ENCODE measurements around the gene EMC10. TPM values are rescaled to one million over a fixed set of nuclear protein-coding genes. Genes with fewer than 3 reads are reported as not detected.
A peak's percentile ranks its signal among the peaks of the same experiment; 100 is the strongest.
"Not testable (repeated sequence)": the region's sequence is repeated elsewhere in the genome, so short reads cannot be mapped to it uniquely, and the experiment has no call there.

The EMC10 gene
- polyA plus RNA-seq, 1 donor: 117 TPM

DNA sequence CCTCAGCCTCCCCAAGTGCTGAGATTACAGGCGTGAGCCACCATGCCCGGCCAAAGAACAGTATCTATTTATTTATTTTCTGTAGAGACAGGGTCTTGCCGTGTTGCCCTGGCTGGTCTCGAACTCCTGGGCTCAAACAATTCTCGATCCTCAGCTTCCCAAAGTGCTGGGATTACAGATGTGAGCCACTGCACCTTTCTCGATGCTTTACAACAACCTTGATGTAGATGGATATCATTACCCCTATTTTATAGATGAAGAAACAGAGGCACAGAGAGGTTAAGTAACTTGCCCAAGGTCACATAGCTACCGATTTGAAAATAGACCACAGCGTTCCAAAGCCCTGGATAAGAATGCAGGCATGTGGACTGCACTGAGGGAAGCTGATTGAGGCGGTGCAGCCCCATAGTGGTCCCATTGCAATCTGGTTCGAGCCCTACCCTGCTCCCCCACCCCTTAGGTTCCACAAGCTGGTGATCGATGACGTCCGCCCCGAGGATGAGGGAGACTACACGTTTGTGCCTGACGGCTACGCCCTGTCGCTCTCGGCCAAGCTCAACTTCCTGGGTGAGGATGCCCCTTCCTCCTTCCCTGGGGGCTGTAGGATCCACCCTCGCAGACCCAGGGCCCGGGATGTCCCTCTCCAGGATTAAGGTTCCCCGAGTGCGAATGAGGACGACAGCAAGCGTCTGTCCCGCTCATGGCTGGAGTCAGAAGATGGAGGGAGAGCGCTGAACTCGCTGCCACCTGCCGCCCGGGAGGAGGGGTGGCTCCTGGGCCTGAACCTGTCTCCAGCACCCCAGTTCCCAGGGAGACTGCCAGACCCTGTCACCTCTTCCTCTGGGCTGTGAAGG lies 25.7 kb upstream of the EMC10 start:
- DNase-seq (ENCODE audit: low read depth): no peak

DNA sequence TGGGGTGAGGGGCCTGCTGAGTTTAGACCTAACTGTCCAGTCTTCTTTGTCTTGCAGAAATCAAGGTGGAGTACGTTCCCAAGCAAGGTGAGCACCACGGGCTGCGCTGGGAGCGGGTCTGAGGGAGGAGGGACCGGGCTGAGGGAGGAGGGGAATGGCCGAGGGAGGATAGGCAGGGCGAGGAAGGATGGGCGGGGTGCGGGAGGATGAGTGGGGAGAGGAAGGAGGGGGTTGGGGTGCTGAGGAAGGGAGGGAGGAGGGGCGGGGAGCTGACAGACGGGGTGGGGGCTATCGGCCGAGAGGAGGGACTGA lies 25.1 kb upstream of the EMC10 start:
- DNase-seq (ENCODE audit: low read depth): no peak

DNA sequence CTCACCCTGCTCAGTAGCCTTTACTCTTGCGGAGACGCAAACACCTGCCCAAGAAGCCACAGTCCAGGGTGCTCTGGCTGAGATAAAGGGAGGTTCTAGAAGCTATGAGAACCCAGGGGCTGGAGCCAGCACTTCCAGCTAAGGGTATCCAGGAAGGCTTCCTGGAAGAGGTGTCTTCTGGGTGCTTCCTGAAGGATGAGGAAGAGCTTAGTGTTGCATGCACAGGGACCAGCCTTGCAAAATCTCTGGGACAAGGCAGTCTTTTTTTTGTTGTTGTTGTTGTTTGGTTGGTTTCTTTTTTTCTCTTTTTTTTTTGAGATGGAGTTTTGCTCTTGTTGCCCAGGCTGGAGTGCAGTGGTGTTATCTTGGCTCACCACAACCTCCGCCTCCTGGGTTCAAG lies 23.1 kb upstream of the EMC10 start:
- no peak for DNase-seq (ENCODE audit: low read depth)

DNA sequence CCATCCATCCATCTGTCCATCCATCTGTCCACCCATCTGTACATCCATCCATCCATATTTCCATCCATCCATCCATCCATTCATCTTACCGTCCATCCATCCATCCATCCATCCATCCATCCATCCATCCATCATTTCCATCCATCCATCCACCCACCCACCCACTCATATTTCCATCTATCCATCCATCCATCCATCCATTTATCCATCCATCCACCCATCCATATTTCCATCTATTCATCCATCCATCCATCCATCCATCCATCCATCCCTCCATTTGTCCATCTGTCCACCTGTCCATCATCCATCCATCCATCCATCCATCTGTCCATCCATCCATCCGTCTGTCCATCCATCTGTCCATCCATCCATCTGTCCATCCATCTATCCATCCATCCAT lies 20.3 kb upstream of the EMC10 start:
- DNase-seq (ENCODE audit: low read depth): no peak

DNA sequence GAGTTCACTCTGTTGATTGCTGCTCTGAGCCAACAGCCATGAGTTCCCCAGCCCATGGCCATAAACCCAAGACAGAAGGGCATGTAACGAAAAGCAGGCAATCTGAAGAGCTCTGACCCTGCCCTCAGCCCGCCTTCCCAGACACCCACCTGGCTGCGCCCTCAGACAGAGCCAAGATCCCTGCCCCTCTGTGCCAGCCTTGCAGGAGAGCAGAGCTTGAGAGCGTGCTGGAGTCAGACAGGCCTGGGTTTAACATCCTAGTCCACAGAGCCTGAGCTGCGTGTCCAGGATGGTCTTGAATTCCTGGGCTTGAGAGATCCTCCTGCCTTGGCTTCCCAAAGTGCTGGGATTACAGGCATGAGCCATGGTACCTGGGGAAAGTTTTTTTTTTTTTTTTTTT lies 19.0 kb upstream of the EMC10 start:
- DNase-seq (ENCODE audit: low read depth): no peak

DNA sequence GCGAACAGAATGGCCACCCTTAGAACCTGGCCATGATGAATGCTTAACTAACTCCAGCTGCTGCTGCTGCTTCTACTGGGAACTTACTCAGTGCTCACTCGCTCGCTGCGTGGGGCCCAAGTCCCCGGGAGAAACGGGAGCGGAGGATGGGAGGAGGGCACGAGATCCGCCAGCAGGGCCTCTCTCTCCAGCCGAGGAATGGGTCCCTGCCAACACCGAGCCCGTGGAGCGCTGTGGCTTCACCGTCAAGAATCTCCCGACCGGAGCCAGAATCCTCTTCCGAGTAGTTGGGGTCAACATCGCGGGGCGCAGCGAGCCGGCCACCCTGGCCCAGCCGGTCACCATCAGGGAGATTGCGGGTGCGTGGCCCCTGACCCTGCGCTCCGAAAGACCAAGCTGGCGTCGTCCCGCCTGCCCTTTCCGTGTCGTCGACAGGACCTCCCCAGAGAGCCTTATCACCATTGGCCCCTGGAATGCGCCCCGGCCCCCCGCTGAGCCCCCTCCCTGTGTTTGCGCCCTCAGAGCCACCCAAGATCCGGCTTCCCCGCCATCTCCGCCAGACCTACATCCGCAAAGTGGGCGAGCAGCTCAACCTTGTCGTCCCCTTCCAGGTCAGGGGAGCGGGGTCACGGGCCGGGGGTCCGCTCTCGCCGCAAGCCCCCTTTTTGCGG lies 17.8 kb upstream of the EMC10 start:
- DNase-seq (ENCODE audit: low read depth): no peak

DNA sequence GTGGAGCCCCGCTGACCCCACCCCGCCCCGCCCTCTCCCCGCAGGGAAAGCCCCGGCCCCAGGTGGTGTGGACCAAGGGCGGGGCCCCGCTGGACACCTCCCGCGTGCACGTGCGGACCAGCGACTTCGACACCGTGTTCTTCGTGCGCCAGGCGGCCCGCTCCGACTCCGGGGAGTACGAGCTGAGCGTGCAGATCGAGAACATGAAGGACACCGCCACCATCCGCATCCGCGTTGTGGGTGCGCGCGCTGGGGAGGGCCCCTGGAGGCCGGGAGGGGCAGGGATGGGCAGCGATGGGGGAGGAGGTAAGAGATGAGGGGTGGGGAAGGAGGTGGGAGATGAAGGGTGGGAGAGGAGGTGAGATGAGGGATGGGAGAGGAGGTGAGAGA lies 17.2 kb upstream of the EMC10 start:
- DNase-seq (ENCODE audit: low read depth): no peak

DNA sequence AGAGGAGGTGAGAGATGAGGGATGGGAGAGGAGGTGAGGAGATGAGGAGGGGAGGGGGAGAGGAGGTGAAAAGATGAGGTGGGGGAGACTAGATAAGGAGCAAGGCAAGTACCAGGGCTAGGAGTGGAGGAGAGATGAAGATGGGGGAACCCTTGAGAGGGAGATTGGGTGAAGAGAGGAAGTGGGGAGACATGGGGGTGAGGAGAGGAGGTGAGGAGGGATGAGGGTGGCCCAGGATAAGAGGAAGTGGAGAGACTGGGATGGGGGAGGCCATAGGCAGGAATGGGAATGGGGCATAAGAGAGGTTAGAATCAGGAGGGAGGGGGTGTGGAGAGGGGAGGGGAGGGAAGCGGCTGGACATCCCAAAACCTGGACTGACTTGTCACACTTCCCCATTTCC lies 16.7 kb upstream of the EMC10 start:
- DNase-seq (ENCODE audit: low read depth): no peak

DNA sequence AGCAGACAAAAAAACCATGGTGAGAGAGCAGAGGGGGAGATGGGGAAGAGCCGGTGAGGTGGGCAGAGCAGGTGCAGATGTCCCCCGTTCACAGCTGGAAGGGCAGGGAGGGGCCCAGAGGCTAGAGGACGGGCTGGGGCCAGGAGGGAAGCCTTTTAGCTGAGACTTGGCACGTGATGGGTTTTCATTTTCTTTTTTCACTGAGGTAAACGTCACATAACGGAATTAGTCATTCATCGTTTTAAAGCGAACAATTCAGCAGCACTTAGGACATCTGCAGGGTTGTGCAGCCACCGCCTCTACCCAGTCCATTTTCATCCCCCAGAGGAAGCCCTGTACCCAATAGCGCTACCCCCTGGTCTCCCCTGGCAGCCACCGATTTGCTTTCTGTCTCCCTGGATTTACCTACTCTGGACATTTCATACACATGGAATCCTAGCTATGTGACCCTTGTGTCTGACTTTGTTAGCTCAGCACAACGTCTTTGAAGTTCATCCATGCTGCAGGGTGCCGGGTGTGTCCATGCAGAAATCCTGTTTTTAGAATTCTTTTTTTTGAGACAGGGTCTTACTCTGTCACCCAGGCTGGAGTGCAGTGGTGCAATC lies 16.0 kb upstream of the EMC10 start:
- DNase-seq (ENCODE audit: low read depth): no peak

DNA sequence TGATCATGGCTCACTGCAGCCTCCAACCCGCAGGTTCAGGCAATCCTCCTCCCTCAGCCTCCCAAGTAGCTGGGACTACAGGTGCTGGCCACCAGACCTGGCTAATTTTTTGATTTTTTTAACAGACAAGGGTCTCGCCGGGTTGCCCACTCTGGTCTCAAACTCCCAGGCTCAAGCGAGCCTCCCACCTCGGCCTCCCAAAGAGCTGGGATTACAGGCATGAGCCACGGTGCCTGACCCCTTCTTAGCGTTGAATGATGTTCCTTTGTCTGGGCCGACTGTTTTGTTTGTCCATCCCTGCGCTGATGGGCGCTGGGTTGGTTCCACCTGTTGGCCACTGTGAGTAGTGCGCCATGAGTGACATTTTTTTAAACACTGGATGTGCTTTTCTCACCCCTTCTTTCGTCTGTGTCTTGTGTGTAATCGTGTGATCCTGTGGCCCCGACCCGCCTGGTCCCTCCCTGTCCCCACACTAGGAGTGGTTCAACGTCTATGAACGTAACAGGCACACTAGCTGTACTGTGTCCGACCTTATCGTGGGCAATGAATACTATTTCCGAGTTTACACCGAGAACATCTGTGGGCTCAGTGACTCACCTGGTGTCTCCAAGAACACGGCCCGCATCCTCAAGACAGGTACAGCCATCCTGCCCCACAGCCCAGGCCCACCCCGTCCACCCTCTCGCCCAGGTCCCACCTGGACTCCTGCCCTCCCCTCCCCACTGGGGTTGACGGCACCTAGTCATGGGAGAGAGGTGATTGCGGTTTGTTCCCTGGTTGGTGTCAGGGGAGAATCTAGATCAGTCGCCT lies 15.0 kb upstream of the EMC10 start:
- peak; percentile 41 for DNase-seq (ENCODE audit: low read depth)

DNA sequence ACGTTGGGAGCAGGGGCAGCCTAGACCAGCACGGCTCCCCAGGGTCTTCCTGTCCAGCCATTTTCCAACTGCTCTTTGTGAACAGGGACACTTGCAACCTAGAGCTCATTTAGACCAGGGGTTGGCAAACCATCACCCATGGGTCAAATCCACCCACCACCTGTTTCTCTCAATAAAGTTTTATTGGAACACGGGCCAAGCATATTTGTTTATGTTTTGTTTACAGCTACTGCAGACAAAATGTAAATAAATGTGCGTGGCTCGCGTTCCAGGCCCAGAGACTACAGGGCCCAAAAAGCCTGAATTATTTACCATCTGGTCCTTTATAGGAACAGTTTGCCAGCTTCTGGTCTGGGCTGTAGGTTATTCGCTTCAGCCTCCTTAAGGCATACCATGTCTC lies 13.3 kb upstream of the EMC10 start:
- no peak for DNase-seq (ENCODE audit: low read depth)

DNA sequence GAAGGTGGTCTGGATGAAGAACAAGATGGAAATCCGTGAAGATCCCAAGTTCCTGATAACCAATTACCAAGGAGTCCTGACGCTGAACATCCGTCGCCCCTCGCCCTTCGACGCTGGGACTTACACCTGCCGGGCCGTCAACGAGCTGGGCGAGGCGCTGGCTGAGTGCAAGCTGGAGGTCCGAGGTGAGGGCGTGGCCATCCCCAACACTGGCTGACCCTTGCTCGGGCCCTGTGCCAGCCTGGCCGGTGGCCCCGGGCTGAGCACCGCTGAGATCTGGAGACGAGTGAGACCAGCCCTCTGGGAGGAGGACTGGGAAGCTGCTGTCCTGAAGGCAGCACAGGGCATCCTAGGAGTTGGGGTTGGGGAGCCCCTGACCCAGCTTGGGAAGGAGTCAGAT lies 12.0 kb upstream of the EMC10 start:
- DNase-seq (ENCODE audit: low read depth): no peak

DNA sequence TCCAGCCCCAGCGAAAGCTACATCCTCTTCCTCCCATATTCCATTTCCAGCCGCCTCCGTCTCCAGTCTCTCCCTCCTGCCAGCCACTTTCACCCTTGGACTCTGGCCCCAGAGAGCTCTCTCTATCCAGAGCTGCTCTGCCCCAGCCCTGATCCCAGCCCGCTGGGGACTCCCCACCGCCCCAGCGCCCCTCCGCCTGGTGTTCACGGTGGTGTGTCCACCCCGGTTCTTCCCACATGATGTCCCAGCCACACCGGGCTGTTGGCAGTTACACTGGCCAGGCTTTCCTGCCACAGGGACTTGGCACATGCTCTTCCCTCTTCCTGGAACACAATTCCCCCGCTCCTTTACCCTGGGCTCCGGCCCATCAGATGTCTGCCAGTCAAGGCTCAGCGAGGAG lies 11.3 kb upstream of the EMC10 start:
- no peak for DNase-seq (ENCODE audit: low read depth)

DNA sequence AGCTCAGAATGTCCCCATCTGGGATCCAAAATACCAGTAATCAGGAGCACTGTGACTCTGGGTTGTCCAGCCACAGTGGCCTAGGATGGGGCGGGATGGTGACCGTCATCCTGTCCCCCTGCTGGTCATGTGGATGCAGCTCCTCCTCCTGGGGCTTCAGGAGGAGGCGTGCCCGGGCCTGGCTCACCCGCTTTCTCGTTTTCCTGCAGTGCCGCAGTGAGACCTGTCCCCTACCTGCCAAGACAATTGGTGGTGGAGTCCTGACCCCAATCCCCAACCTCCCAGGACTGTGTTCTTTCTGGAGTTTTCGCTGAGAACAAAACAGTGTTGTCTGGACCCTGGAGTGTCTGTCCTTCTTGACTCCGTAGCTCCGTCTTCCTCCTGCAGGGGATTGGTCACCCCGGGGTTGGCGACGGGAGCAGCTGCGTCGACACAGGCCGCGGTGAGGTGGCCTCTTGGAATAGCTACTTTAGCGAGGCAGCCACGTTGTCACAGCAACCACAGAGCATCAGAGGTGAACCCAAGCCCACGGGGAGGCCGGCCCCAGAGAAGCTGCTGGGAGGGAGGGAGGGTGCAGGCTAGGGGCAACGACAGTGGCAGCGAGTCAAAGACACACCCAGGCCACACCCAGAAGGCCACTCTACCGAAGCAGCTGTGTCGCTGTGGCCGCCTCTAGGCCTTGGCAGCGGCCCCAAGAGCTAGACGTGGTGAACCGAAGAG lies 10.2 kb upstream of the EMC10 start:
- DNase-seq (ENCODE audit: low read depth): no peak

DNA sequence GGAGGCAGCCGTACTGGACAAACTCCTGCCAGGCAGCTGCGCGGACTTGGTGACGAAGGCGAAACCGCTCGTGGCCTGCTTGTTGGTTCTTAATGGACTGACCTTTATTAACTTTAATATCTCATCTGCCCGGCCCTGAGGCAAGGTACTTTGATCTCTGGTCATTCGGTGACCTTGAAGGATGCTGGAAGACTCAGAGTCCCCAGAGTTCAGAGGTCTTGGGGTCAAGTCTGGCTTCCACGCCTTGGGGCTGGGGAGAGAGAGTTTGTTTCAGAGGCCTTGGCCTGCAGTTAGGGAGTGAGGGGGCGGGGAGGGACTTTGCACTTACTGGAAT lies 9.6 kb upstream of the EMC10 start:
- DNase-seq (ENCODE audit: low read depth): no peak

DNA sequence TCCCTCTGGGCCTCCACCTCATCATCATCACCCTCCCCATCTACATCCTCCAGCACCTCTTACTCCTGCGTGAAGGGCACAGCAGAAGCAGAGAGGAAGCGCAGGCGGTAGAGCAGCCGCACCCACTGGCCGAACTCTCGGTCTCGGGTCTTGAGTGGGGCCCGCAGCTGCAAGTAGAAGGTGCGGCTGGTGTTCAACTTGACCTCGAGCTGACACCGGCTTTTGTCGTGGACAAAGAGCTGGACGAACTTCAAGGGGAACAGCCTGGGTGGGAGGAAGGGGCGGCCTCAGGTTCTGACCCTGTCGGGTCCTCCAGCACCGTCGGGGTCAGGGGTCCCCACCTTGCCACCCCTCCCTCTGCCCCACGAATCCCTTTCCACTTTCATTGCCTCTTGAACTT lies 8.7 kb upstream of the EMC10 start:
- no peak for DNase-seq (ENCODE audit: low read depth)

DNA sequence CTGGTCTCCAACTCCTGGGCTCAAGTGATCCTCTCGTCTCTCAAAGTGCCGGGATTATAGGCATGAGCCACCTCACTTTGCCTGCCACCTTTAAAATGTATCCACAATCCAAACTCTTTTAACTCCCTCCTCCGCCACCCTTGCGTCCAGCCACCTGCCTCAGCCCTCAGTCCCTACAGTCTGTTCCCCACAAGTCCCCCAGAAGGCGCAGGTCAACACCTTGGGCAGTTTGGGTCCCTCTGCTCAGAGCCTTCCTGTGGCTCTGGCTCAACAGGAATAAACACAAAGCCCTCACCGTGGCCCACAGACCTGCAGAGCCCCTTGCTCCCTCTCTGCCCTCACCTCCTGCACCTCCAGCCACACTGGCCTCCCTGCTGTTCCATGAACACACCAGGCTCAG lies 7.5 kb upstream of the EMC10 start:
- DNase-seq (ENCODE audit: low read depth): no peak

DNA sequence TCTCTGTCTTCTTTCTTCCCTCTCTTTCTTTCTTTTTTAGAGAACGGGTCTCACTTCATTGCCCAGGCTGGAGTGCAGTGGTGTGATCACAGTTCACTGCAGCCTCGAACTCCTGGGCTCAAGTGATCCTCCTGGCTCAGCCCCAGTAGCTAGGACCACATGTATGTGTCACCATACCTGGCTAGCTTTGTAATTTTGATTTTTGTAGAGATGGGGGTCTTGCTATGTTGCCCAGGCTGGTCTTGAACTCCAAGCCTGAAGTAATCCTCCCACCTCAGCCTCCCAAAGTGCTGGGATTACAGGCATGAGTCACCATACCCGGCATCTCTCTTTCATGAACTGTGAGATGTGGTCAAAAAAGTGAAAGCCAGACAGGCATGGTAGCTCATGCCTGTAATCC lies 3.0 kb upstream of the EMC10 start:
- DNase-seq (ENCODE audit: low read depth): not testable (repeated sequence)

DNA sequence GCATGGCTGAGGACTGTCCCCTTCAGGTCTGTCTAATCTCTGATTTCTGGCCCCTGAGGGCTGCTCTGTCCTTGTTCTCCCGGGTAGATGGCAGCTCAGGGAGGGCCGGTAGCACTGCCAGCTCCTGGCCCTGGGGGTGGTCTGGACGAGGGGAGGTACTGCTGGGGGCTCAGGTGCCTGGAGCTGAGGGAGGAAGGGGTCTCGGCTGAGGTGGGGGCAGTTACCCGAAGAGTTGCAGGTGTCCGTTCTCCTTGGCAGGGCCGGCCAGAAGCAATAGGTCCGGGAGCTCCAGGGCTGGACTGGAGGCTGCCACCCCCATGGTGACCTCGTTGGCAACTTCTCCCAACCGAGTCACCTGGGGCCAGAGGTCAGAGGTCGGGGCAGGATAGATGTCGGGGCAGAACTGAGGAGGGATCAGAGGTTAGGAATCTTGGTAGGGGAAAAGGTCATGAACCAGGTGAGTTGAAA lies 1.2 kb upstream of the EMC10 start:
- DNase-seq (ENCODE audit: low read depth): no peak

DNA sequence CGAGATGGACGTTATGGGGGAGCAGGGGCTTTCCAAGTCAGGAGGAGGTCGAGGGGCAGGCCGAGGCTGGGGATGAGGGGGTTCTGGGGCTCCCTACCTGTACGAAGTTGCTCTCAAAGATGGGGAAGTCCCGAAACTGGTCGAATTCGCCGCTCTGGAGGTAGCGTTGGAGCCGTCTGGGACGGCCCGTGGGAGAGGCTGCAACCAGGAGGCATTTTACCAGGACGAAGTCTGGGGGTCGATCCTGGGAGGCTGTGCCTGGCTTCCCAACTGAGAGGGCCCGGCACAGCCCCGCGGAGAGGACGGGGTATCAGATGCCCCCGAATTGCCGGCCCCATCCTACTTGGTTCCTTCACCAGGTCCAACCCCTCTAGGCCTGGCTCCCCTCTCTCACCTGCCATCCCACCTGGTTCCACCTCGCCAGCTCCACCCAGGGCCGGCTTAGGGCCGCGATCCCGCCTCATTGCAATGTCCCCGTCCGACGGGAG lies 527 bp upstream of the EMC10 start:
- no peak for DNase-seq (ENCODE audit: low read depth)

DNA sequence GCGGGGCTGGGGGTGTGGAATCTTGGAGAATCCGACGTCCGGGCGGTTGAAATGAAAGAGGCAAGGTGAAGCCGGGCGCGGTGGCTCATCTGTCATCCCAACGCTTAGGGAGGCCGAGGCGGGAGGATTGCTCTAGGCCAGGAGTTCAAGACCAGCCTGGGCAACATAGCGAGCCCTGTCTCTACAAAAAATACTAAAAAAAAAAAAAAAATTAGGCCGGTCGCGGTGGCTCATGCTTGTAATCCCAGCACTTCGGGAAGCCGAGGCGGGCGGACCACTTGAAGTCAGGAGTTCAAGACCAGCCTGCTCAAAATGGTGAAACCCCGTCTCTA lies 566 bp downstream of the EMC10 start:
- DNase-seq (ENCODE audit: low read depth): no peak
